HEK293T (cell line): ENCODE measurements around the gene SLC25A22.
A peak's percentile ranks its signal among the peaks of the same experiment; 100 is the strongest.

Source experiments
- CTCF ChIA-PET: fragments of 350-600 bp; formaldehyde crosslinking; extraction: SDS; loops from one replicate; lab custom pipeline; 2021; ENCODE audit warnings: antibody characterized with exemption, inconsistent platforms; lab: Yijun Ruan, JAX
- POLR2A ChIA-PET: fragments of 350-600 bp; formaldehyde crosslinking; extraction: SDS; loops from one replicate; lab custom pipeline; 2020; ENCODE audit warnings: antibody characterized with exemption, inconsistent platforms; lab: Yijun Ruan, JAX
- DNase-seq: peaks from one replicate; pipeline ENCODE4 v3.0.0; 2012; ENCODE audit warnings: mixed read lengths; ENCODE audit errors: extremely low spot score
- ARNT ChIP-seq: fragments of 450-650 bp; IDR thresholded peaks from 2 replicates; pipeline ENCODE4 v1.6.1; 2017; ENCODE audit warnings: mild to moderate bottlenecking
- BHLHE40 ChIP-seq: fragments of 450-650 bp; IDR thresholded peaks from 2 replicates; pipeline ENCODE4 v1.6.1; 2016; ENCODE audit warnings: mild to moderate bottlenecking, moderate library complexity, borderline replicate concordance
- CTBP1 ChIP-seq: fragments of 450-650 bp; IDR thresholded peaks from 2 replicates; pipeline ENCODE4 v1.6.1; 2016; ENCODE audit warnings: borderline replicate concordance
- ELF4 ChIP-seq: fragments of 450-650 bp; IDR thresholded peaks from 2 replicates; pipeline ENCODE4 v1.6.1; 2017; ENCODE audit warnings: antibody characterized with exemption
- FOXA1 ChIP-seq: fragments of 450-650 bp; IDR thresholded peaks from 2 replicates; pipeline ENCODE4 v1.6.1; 2016; ENCODE audit warnings: mild to moderate bottlenecking
- FOXK2 ChIP-seq: fragments of 450-650 bp; IDR thresholded peaks from 2 replicates; pipeline ENCODE4 v1.6.1; 2016; ENCODE audit warnings: mild to moderate bottlenecking
- FOXM1 ChIP-seq: fragments of 450-650 bp; IDR thresholded peaks from 2 replicates; pipeline ENCODE4 v1.6.1; 2017; ENCODE audit warnings: mild to moderate bottlenecking, borderline replicate concordance
- LEF1 ChIP-seq: fragments of 450-650 bp; IDR thresholded peaks from 2 replicates; pipeline ENCODE4 v1.6.1; 2017; ENCODE audit warnings: mild to moderate bottlenecking, borderline replicate concordance
- SP1 ChIP-seq: fragments of 450-650 bp; IDR thresholded peaks from 2 replicates; pipeline ENCODE4 v1.6.1; 2017
- SUZ12 ChIP-seq: fragments of 450-650 bp; IDR thresholded peaks from 2 replicates; pipeline ENCODE4 v1.6.1; 2016; ENCODE audit warnings: mild to moderate bottlenecking
- TARDBP ChIP-seq: fragments of 450-650 bp; IDR thresholded peaks from 2 replicates; pipeline ENCODE4 v1.6.1; 2016
- ZNF384 ChIP-seq: fragments of 450-650 bp; IDR thresholded peaks from 2 replicates; pipeline ENCODE4 v1.6.1; 2016
- TF ChIP-seq, protein P1 (sequence below): fragments of 450-650 bp; IDR thresholded peaks from 2 replicates; pipeline ENCODE4 v1.6.1; 2016

SLC25A22 gene

DNA sequence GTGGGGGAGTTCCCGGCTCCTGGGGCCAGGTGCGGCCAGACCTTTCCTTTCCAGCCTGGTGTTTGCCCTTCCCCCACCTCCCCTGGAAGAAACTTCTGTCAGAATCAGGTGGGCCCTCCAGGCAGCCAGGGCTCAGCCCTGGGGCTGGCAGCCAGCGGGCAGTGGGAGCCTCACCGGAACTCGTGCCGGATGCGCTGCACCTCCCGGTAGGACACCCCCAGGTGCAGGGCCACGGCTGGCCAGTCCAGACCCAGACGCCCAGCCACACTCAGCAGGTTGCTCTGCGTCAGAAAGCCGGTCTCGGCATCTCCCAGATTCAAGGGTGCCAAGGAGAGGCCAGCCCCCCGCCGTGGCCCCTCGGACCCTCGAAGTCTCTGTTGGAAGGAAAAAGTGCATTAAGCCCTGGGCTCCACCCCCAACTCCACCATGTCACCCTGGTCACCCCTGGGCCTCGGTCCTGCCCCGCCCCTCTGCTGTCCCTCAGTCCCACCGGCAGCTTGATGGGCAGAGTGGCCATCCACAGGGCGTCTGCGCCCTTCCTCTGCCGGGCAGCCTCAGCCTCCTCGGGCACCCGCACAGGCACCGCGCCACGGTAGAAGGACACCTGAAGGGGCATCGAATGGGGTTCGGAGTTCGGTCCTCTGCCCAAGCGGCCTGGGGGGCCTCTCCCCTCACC lies 1.7 kb upstream of the SLC25A22 start:
- ChIA-PET CTCF (no interaction called here), POLR2A (no interaction called here)
- no peak for DNase-seq
- TF ChIP-seq ARNT (no peak), BHLHE40 (no peak), FOXM1 (no peak), LEF1 (no peak)

DNA sequence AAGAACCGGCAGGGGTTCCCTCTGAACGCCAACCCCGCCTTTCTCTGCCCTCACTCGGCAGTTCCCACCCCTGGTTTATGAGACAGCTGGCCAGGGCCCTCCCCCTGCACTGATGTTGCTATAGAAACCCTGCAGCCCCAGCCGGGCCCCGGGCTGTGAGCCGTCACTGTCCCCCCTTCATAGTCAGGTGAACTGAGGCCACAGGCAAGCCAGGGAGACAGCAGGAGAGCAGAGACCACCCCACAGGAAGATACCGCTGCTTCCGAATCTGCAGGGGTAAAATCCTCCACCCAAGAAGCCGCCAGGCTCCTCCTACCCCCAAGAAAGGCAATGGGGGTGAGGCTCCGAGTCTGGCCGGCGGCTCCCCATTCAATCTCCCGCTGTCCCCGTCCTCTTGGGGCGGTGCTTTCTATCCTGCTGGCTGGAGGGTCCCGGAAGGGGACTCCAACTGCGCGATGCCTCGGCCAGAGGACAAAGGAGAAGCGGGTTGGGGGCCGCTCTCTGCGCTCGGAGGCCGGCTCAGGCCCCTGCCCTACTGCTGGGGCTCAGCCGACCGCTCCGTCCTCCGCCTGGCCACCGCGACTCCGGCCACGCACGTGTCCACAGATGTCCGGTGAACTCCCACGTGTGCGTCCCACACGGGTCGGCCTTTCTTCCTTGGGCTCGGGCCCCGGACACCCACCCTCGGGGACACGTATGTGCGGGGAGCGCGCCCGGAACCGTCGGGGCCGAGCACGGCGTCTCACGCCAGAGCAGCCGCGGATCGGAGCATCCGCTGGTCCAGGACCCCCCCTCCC lies 587 bp downstream of the SLC25A22 start:
- CTCF ChIA-PET: no interaction called here
- POLR2A ChIA-PET: interaction anchor here (1.7 to 2.4 kb wide), 5 partner anchors 11 to 22 kb away, joined by 5 to 20 read pairs (median 12); partner anchors contain the start of genes GATD1, PNPLA2 and RPLP2
- DNase-seq: peak; percentile 71
- TF ChIP-seq, protein P1, sequence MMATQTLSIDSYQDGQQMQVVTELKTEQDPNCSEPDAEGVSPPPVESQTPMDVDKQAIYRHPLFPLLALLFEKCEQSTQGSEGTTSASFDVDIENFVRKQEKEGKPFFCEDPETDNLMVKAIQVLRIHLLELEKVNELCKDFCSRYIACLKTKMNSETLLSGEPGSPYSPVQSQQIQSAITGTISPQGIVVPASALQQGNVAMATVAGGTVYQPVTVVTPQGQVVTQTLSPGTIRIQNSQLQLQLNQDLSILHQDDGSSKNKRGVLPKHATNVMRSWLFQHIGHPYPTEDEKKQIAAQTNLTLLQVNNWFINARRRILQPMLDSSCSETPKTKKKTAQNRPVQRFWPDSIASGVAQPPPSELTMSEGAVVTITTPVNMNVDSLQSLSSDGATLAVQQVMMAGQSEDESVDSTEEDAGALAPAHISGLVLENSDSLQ: no peak

- ChIA-PET POLR2A (interaction anchor here (1.7 to 2.4 kb wide), 6 partner anchors 8 to 22 kb away, joined by 5 to 20 read pairs (median 11); partner anchors contain the start of genes GATD1, PIDD1, PNPLA2 and RPLP2), CTCF (interaction anchor here (0.6 kb wide), 1 partner anchor 40 kb away, joined by 3 read pairs; no protein-coding TSS in a partner anchor)
- peak; percentile 30 for DNase-seq
- TF ChIP-seq SUZ12: no peak
- TF ChIP-seq SP1: no peak
- TF ChIP-seq, protein P1: no peak
- no peak for TF ChIP-seq CTBP1
- TF ChIP-seq LEF1: no peak
- TF ChIP-seq ELF4: no peak
- TF ChIP-seq FOXA1: no peak
These were observed 1.4 kb downstream of the SLC25A22 start for GRCh38 chr11:796565-797295.

DNA sequence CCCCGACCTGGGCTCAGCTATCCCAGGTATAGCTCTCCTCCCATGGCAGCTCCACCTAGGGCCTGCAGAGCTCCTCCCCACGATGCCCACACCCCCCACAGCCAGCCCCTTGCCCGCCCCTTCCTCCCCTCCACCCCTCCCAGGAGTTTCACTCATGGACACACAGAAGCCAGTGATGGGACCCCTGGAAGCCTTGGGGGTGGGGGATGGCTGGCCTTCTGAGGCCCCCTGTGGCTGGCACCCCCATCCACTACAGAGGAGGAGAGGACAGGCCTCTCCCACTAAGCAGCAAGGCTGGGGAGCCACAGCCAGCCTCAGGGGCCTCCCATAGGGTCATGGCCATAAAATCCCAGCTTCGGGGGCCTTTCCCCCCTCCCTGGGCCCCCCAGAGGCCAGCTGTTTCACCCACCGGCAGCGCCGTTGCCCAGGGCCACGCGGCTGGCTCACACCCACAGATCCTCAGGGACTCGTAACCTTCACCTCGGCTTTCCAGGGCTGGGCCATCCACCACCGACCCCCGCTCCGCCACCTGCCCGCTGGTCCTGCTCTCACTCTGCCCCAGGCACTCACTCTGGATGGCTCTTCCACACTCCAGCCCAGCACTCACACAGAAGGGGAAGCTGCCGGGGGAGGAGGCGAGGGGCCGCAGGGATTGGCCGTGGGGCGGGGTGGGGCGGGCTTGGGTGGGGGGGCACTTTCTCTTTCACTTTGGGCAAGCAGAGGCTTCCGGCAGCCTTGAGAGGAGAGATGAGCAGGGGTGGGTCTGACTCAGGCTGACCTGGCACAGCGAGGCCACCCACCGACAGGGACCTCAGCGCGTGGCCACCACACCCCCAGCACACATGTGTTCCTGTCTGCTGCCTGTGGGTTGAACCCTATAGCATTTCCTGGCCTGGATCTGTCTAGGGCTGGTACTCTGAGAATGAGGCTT lies 2.2 kb downstream of the SLC25A22 start:
- POLR2A ChIA-PET: interaction anchor here (1.7 to 2.4 kb wide), 6 partner anchors 9 to 23 kb away, joined by 5 to 20 read pairs (median 11); partner anchors contain the start of genes GATD1, PIDD1, PNPLA2 and RPLP2

DNA sequence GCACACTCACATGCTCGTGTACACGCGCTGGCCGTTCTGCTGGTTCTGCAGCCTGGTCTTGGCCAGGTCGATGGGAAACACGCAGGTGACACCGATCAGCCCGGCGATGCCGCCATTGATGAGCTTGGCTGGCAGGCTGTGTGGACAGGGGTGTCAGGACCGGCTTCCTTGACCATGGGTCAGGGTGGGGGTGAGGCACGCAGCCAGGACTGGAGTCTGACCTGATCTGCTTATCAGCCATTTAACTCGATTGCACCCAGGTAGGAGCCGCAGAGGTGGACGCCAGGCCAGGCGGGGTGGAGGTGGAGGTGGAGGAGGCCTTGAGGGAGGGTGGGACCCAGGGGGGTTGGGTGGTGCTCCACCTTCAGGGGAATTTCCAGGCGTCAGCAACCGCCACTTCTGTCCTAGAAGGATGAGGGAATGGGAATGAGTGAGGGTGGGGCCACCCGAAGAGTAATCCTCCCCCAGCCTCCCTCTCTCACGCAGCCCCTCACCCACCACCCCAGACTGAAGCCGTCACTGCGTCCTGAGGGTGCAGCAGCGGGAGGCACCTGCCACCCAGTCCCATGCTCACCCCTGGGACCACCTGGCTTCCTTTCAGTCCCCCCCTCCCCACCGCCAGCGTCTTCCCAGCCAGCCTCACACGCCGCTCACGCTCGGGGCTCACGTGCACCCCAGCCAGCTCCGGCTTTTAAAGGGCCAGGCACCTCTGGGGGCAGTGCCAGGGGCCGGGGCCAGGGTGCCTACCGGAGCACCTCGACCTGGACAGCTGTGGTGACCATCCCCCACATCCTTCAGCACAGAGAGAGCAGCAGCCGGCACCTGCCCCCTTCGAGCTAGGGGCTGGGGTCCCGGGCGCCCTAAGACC lies 3.1 kb downstream of the SLC25A22 start:
- POLR2A ChIA-PET: interaction anchor here (1.8 to 2.4 kb wide), 3 partner anchors 10 to 16 kb away, joined by 8 to 12 read pairs (median 10); partner anchors contain the start of genes PIDD1 and RPLP2
- CTCF ChIA-PET: interaction anchor here (0.7 kb wide), 1 partner anchor 12 kb away, joined by 4 read pairs; no protein-coding TSS in a partner anchor

More for the DNA sequence above, 2.2 kb downstream of the SLC25A22 start:
- TF ChIP-seq TARDBP (no peak), SUZ12 (no peak), ELF4 (no peak), LEF1 (no peak), CTBP1 (no peak), BHLHE40 (no peak)
- no peak for DNase-seq
- CTCF ChIA-PET: interaction anchor here (0.6 to 0.7 kb wide), 2 partner anchors 13 to 41 kb away, joined by 3 to 4 read pairs; no protein-coding TSS in a partner anchor

More for the DNA sequence above, 3.1 kb downstream of the SLC25A22 start:
- TF ChIP-seq ZNF384 (no peak), SP1 (no peak), ELF4 (no peak), FOXM1 (no peak), LEF1 (no peak), SUZ12 (no peak), FOXK2 (no peak)
- no peak for DNase-seq
